Activated CD8-positive, alpha-beta T cell treated with anti-CD3 and anti-CD28 coated beads for 36 hours (primary cell): Measurements from ENCODE around the gene MYO1D. TPM values are rescaled to one million over a fixed set of nuclear protein-coding genes. Genes with fewer than 3 reads are reported as not detected.
A peak's percentile ranks its signal among the peaks of the same experiment; 100 is the strongest.

Experiments used
- ATAC-seq: fragments of 200-7000 bp; cut with Tn5 transposase; one replicate; pipeline ENCODE4 v1.10.0; 2021; ENCODE audit warnings: mild to moderate bottlenecking, moderate library complexity
- CTCF ChIA-PET: fragments of 350-600 bp; sonication (Branson Sonifier 250); formaldehyde crosslinking; loops from one replicate; lab custom pipeline; 2021; ENCODE audit warnings: antibody characterized with exemption; lab: Charles Lee
- POLR2A ChIA-PET: fragments of 350-600 bp; sonication (Branson Sonifier 250); formaldehyde crosslinking; loops from one replicate; lab custom pipeline; 2021; ENCODE audit warnings: antibody characterized with exemption; lab: Charles Lee
- DNase-seq: peaks from one replicate; pipeline ENCODE4 v3.0.0-alpha.2; 2020
- H3K27ac Mint-ChIP-seq: one replicate; pipeline ENCODE4 v1.8.0; 2021; ENCODE audit warnings: mild to moderate bottlenecking, mixed read lengths
- H3K27me3 Mint-ChIP-seq: one replicate; pipeline ENCODE4 v1.8.0; 2021; ENCODE audit warnings: mixed read lengths
- H3K36me3 Mint-ChIP-seq: one replicate; pipeline ENCODE4 v1.8.0; 2021; ENCODE audit warnings: low read depth, mixed read lengths
- H3K4me1 Mint-ChIP-seq: one replicate; pipeline ENCODE4 v1.8.0; 2021; ENCODE audit warnings: low read depth, mixed read lengths
- H3K4me3 Mint-ChIP-seq: one replicate; pipeline ENCODE4 v1.8.0; 2021; ENCODE audit warnings: mild to moderate bottlenecking, moderate library complexity, mixed read lengths
- H3K9me3 Mint-ChIP-seq: one replicate; pipeline ENCODE4 v1.8.0; 2021; ENCODE audit warnings: mixed read lengths
- CTCF ChIP-seq: fragments of 200-600 bp; IDR thresholded peaks from one replicate; pipeline ENCODE4 v1.8.0; 2022; ENCODE audit warnings: antibody characterized with exemption, mild to moderate bottlenecking
- intact Hi-C: fragments of 100-400 bp; cut with micrococcal nuclease; formaldehyde crosslinking; loops from one replicate; pipeline ENCODE4 v1.10.0; 2022
- total RNA-seq, 2 experiments: library from RNA; stranded (reverse); gene quantifications; one replicate each; pipeline ENCODE4 v1.2.3, GENCODE V29; 2021

MYO1D gene
- total RNA-seq, 2 experiments from 2014 or later = 8.3 to 9.2 TPM

GRCh38 chr17:32713081-32713480, 163.8 kb downstream of the MYO1D start:
- ChIA-PET POLR2A (no interaction called here), CTCF (no interaction called here)
- peaks cover 3% of the 10 kb centered on the region for H3K9me3 Mint-ChIP-seq
- H3K36me3 Mint-ChIP-seq = peaks cover 7% of the 10 kb centered on the region
- DNase-seq (no peak), ATAC-seq (no peak)
- H3K4me3 Mint-ChIP-seq = no peak overlapping the region
- intact Hi-C loops = no loop called here
- no peaks in the 10 kb centered on the region for H3K27me3 Mint-ChIP-seq
- H3K27ac Mint-ChIP-seq = no peak overlapping the region
- no peaks in the 10 kb centered on the region for H3K4me1 Mint-ChIP-seq
- TF ChIP-seq CTCF = no peak

- Mint-ChIP-seq H3K9me3 (peaks cover 3% of the 10 kb centered on the region), H3K27ac (no peak overlapping the region), H3K27me3 (no peaks in the 10 kb centered on the region), H3K36me3 (peaks cover 7% of the 10 kb centered on the region), H3K4me3 (no peak overlapping the region), H3K4me1 (no peaks in the 10 kb centered on the region)
- POLR2A ChIA-PET = no interaction called here
- TF ChIP-seq CTCF = no peak
- ATAC-seq (no peak), DNase-seq (no peak)
- CTCF ChIA-PET = interaction anchor here (0.7 to 0.8 kb wide), 2 partner anchors 23 to 70 kb away, joined by 3 read pairs; no protein-coding TSS in a partner anchor
- intact Hi-C loops = no loop called here
These were observed 167.4 kb downstream of the MYO1D start for GRCh38 chr17:32709562-32709961.

DNA sequence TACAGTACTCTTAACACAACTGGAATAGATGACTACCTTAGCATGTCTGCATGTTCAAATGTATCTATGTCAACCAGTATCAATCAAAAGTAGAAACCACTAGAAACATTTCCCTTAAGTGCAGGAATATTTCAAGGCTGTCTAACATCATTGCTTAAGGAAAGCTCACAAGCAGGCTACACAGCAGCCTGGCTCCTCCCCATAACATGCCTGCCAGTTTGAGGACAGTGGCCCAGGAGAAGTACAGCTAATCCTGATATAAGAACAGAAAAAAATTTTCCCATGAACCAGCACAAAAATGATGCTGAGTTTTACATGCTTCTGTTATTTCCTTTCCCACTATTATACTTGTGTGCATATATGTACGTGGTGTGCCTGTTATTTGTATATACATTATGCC, 175.1 kb downstream of the MYO1D start:
- DNase-seq = no peak
- Mint-ChIP-seq H3K36me3 (no peaks in the 10 kb centered on the region), H3K4me1 (peaks cover 3% of the 10 kb centered on the region), H3K9me3 (no peaks in the 10 kb centered on the region), H3K4me3 (no peak overlapping the region), H3K27ac (no peak overlapping the region), H3K27me3 (no peaks in the 10 kb centered on the region)
- intact Hi-C loops = no loop called here
- ChIA-PET CTCF (no interaction called here), POLR2A (no interaction called here)
- ATAC-seq = no peak
- TF ChIP-seq CTCF = no peak

- DNase-seq = no peak
- H3K27me3 Mint-ChIP-seq = no peaks in the 10 kb centered on the region
- CTCF ChIA-PET = interaction anchor here (1.0 kb wide), 2 partner anchors 12 to 238 kb away, joined by 3 read pairs; no protein-coding TSS in a partner anchor
- no peak for TF ChIP-seq CTCF
- POLR2A ChIA-PET = no interaction called here
- H3K27ac Mint-ChIP-seq = no peak overlapping the region
- no peak for ATAC-seq
- H3K4me1 Mint-ChIP-seq = peaks cover 3% of the 10 kb centered on the region
- H3K9me3 Mint-ChIP-seq = no peaks in the 10 kb centered on the region
- H3K36me3 Mint-ChIP-seq = no peaks in the 10 kb centered on the region
- intact Hi-C loops = no loop called here
- no peak overlapping the region for H3K4me3 Mint-ChIP-seq
These were observed 177.7 kb downstream of the MYO1D start for GRCh38 chr17:32699247-32699646.

DNA sequence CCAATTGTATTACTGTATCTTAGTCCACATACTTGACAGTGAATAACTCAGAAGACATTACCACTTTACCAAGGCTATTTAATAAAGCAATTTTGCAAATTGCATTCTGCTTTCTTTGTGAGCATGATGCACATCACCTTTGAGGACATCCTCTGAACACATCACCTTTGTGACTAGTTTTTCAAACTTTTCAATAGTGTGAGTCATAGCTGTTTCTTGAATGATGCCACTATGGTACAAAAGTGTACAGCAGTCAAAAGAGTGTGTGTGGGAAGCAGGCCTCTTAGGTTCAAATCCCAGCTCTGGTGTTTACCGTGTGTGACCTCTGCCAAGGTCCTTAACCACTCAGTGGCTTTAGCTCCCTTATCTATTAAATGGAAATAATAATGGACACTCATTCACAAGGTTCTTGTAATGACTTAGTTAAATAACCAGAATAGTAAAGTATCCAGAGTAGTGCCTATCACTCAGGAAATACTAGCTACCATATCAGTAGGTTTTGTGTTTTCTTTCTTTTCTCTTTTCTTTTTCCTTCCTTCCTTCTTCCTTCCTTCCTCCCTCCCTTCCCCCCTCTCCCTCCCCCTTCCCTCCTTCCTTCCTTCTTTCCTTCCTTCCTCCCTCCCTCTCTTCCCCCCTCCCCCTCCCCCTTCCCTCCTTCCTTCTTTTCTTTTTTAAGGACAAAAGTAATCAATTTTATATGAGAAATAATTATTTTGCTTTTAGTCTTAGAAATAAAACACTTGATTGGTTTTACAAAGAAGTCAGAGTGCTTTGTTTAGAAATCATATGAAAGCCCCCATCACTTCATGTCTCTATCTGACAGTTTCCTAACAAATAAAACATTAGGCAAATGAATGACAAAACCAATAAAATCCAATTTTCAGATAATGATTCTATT, 178.9 kb downstream of the MYO1D start:
- Mint-ChIP-seq H3K27ac (no peak overlapping the region), H3K36me3 (no peaks in the 10 kb centered on the region), H3K27me3 (no peaks in the 10 kb centered on the region), H3K4me3 (no peak overlapping the region), H3K4me1 (peaks cover 3% of the 10 kb centered on the region), H3K9me3 (no peaks in the 10 kb centered on the region)
- ChIA-PET CTCF (interaction anchor here (0.9 to 1.0 kb wide), 3 partner anchors 11 to 237 kb away, joined by 3 read pairs; no protein-coding TSS in a partner anchor), POLR2A (no interaction called here)
- intact Hi-C loops = no loop called here
- TF ChIP-seq CTCF = no peak
- peak; percentile 61 for ATAC-seq
- DNase-seq = peak; percentile 3
